ENCODE measurements around the gene MZT2B.
"Not testable (repeated sequence)": the region's sequence is repeated elsewhere in the genome, so short reads cannot be mapped to it uniquely, and the experiment has no call there.

The MZT2B gene, protein sequence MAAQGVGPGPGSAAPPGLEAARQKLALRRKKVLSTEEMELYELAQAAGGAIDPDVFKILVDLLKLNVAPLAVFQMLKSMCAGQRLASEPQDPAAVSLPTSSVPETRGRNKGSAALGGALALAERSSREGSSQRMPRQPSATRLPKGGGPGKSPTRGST

DNA sequence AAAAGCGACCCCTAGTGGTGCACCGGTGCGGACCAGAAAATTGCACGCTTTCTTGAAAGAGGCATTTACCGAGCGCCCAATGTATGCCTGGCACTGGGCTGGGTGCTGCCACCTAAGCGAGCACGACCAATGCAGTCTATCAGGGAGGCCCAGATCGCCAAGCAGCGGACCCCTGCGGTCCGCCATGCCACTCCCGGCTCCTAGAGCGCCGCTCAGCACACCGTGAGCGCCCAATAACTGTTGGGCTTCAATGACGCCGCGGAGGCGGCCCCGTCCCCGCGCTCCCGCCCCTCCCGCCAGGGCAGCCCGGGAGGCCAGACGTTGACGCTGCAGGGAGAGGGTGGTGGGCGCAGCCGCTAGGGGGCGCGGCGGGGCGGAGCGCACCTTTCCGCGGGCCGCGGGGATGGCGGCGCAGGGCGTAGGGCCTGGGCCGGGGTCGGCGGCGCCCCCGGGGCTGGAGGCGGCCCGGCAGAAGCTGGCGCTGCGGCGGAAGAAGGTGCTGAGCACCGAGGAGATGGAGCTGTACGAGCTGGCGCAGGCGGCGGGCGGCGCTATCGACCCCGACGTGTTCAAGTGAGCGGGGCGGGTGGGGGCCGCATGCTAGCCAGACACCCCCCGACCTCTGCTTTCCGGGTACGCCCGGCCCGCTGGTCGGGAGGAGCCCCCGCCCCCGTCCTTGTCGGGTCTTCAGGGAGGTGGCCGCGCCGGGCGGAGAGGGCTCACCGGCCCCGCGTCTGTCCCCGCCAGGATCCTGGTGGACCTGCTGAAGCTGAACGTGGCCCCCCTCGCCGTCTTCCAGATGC lies at the start of gene MZT2B:
Gene MZT2B, plus strand, starts transcription at position 383 of the 803 bp plus-strand sequence. Its CDS starts 21 bp downstream, at position 404.
- DNase-seq, result peak; percentile 92

DNA sequence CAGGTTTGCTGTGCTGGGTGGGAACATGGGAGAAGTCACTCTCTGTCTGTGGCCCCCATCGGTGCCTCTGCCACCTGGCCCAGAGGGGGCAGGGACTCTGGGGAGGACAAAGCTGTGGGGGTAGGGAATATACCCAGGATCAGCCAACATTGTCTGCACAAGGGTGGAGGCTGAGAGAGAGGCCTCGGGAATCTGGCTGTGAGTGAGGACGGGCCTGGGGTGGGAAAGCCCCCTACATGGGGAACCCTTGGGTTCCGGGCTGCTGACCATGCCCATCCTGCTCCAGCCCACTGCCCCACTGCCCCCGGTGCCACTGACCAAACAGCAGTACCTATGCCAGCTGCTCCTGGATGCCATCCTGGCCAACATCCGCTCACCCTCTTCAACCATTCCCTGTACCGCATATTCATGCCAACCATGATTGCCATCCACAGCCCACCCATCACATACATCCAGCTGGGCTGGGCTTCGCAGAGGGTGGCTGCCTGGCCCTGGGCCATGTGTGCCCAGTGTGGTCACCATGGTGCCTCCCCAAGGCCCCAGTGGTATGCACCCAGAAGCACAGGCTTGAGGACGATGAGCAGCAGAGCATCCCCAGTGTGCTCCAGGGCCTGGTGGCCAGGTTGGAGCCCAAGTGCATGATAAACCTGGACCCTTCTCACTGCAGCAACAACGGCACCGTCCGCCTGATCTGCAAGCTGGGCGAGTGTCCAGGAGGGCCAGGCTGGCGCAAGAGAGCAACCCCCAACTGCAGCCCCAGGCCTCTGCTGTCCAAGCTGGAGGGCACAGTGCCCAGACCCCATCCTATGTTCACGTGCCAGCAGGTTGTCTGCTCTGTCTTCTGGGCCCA lies 46.1 kb upstream of the MZT2B start:
- no peak for DNase-seq

DNA sequence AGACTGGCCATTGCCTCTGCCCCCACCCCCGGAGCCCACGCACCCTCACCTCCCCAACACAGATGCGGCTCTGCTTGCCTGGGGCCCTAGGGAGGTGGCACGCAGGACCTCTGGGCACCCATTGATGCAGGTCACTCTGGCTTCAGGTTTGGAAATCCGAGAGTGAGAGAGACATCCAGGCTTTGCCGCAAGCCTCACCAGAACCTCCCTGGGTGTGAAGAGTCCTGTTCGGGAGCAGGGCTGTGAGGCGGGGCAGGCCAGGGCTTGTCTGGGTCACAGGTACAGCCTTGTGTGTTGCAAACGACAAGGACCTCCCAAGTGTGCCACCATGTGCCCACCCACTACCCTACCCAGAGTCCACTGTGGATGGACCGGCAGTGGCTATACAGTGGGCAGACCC lies 45.5 kb upstream of the MZT2B start:
- not testable (repeated sequence) for DNase-seq

DNA sequence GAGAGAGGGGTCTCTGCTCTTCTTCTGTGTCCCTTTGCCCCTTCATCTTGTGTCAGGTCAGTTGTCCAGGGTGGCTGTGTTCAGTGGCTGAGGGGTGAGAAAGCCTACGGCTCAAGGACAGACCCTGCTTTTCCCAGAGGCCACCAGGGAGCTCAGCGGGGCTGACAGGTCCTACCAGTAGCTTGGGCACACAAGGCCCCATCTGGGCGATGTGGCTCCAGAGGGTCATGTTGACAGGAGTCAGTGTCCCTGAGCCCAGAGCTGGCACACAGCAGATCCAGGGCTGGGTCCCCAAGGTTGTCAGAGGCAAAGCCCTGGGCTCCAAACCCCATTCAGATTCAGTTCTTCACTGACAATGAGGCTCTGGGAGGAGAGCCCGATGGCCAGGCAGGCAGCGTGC lies 44.9 kb upstream of the MZT2B start:
- not testable (repeated sequence) for DNase-seq

DNA sequence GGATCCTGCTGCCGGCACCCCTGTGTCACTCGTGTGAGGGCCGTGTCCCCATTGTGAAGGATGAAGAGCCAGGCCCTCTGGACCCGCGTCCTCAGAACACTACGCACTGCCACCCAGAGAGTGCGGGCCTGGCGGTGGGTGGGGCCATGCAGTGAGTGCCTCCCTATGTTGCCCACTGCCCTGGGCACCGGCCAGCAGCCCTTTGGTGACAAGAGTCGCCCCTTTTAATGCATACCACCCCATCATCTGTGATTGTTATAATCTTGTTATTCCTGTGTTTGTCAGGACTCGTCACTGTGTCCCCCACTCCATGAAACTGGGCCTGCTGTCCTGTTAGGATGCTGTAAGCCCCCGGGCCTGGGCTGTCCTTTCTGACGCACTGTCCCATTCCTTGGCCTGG lies 43.7 kb upstream of the MZT2B start:
- DNase-seq, result not testable (repeated sequence)

DNA sequence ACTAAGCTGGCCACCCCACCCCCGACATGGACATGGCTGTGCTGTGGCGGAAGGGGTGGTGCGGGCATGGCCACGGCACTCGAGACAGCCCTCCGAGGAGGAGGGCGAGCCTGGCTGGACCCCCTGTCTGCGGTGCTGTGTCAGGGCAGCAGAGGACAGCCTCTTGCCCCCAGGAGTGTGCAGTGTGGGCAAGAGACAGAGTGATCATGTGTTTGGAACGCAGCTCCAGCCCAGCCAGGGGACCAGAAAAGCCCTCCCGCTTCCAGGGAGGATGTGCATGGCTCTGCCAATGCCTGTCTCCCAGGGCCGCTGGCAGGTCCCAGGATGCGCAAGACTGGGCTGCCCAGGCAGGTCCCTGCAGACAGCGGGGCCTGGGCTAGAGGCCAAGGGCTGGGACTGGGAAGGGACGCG lies 43.2 kb upstream of the MZT2B start:
- DNase-seq, result not testable (repeated sequence)

DNA sequence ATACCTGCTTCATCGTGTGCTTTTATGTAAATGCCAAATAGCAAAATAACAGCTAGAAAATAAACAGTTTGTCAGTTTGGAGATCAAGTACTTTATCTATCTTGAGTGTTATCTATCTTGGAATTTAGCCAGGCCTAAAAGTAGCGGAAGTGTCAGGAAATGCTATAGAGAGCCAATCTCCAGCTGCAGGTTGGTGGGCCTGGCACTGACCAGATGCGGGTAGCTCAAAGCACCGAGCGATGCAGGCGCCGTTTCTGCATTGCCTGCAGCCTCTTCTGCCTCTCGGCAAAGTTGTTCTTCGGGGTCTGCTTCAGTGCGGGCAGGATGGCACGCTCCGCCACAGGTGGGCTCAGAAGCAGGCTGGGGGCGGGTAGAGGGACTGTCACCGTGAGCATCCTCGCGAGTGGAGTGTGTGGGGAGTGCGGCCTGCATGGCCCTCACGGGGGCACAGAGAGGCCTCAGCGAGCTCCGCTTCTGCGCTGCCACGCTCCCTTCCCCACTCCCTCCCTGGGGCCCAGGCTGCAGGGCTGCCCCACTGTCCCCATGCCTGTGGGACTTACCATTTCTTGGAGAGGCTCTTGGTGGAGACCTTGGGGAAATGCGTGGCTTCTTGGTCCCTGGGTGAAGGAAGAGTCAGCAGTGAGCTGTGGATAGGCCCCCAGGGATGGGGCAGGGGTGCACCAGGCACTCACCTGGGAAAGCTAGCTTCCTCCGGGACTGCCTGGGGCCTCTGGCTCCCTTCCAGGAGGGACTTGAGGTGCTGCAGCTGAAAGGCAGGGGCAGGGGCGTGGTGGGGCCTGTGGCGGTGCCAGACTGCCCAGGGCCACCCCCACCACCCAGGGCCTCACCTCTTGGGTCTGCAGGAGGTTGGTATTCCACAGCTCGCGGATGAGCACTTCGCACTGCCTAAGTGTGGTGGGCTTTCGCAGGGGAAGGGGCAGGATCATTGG lies 42.5 kb upstream of the MZT2B start:
- not testable (repeated sequence) for DNase-seq

DNA sequence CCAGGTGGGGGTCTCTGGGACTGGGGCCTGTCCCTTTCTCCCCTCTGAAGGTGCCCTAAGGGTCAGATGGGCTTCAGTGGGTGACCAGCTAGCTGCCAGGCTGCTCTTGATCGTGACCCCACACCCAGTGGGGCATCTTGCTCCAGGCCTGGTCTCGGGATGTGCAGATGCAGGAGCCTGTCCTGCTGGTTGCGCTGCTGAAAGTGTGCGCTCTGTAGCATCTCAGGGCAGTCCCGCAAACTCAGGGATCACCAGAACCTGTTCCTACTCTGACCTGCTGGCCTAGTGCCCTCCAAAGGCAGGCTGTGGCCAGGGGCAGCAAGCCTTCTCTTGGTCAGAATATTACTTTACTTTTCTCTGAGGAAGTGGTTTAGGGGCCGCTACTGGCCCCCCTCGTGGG lies 41.5 kb upstream of the MZT2B start:
- DNase-seq, result not testable (repeated sequence)

DNA sequence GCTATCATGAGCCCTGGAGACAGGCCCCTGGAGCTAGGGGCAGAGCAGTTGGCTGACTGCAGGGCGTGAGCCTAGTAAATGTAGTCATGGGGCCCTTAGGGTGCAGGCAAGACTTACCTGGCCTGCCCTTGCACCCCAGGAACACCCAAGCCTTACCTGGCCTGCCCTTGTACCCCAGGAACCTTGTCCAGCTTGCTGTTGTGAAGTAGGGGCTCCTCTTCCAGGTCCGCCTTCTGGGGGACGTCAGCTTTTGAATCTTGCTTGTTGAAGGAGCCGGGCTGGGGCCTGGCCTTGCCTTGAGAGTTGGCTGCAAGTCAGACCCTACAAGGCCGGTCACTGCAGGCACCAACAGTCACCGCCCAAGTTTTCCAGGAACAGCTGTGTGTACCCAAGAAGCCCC lies 41.1 kb upstream of the MZT2B start:
- DNase-seq, result not testable (repeated sequence)

DNA sequence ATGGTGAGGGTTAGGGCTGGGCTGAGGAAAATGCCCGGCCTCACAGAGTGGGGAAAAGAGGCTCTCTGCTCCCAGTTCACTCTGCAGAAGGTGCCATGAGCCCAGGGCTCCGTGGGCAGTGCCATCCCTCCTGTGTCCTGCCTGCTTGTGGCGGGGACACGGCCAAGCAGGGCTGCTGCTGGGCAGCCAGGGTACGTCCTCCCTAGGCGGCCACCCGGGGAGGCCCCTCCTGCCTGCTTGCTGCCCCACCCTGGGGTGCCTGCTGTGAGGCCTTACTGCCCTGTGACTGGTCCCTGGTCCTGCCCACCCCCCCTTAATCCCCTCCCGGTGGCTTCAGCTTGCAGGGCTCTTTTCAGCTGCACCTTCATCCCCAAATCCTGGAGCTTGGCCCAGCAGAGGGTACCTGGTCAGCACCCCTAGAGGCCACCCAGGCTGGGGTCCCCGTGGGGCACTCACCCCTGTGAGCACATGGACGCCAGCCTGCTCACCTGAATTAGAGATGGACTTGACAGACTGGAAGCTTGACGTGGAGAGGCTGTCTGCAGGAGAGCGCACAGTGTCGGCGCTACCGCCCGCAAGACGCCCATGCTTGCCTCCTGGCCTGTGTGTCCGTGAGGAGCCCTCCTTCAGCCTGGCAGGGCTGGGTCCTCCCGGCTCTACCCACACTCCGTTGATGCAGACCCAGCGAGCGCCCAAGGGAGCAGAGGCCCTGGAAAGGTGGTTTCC lies 40.3 kb upstream of the MZT2B start:
- DNase-seq, result not testable (repeated sequence)

DNA sequence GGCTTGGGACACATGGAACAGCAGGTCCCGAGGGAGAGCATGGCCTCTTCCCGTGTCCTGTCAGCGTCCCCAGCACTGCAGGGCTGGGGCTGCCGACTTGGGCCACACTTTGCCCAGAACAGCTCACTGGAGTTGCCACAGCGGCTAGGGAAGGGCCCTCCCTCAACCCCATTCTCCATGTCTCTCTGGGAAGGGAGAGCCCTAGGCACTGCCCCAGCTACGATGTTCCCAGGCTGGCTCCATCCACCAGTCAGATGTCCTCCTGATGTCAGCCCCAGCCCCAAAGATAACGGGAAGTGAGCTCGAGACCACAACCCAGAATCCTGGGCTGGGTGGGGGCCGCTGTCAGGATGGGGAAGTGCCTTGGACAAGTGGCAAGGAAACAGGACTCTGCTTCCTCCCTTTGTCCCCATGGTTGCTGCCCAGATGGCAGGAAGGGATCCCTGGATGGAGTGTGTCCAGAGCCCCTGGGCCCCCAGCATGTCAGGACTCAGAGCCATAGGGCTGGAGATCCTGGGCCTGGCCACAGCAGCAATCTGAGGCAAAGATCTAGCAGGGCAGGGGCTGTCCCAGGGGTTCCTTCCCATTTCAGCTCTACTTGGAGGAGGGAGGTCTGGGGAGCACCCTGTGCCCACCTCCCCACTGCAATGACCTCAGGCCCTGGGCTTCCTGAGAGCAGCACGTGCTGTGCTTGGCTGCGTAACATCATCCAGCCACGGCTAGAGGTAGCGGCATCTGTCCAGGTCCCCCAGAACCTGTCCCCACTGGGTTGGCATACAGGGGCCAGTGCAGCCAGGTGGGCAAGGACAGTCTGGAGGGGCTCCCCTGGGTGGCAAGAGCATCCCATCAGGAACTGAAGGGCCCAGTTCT lies 39.4 kb upstream of the MZT2B start:
- DNase-seq, result not testable (repeated sequence)

DNA sequence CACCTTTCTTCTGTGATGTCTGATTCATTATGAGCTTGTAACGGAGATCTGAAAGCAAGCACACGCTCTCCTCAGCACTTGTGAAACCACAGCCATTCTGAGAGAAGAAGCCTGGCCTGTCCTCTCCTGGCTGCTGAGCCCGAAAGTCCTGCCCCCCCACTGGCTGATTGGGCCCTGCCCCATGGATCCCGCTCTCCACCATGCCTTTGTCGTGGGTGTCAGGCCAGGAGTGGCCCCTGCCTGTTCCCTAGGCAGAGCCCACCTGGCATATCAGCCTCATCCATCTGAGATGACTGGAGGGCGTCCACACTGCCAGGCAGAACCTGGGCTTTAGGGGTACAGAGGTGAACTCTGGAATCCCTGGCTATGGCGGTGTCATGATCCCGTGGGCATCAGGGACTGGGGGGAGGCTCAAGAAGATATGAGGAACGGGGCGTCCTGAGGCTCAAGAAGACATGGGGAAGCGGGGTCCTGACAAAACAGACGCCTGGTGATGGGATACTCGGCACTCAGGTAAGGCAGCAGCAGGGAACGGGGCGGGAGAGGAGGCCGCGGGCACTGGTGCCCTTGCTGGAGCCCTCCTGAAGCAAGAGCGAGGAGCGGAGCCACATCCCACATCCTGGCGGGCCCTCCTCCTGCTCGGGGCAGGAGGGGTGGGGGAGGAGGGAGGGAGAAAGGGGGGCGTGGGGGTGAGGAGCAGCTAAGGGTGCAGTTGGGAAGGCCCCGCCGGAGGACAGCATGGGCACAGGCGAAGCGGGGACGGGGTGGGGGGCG lies 38.6 kb upstream of the MZT2B start:
- DNase-seq, result not testable (repeated sequence)

DNA sequence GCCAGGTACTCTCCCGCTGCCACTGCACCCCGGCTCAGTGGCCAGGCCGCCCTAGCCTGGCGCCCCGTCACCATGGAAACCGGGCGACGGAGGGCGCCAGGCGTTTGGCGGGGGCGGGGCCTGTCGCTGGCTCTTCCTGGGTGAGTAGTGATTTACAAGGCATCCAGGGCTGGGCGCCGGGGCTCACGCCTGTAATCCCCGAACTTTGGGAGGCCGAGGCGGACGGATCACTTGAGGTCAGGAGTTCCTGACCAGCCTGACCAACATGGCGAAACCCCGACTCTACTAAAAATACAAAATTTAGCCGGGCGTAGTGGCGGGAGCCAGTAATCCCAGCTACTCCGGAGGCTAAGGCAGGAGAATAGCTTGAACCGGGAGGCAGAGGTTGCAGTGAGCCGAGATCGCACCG lies 37.1 kb upstream of the MZT2B start, which contains the start of gene CCDC74B:
Gene CCDC74B, minus strand, starts transcription at position 107 of the 409 bp plus-strand sequence. CDS start 116 bp downstream, outside the sequence.
- DNase-seq, result peak; percentile 68

DNA sequence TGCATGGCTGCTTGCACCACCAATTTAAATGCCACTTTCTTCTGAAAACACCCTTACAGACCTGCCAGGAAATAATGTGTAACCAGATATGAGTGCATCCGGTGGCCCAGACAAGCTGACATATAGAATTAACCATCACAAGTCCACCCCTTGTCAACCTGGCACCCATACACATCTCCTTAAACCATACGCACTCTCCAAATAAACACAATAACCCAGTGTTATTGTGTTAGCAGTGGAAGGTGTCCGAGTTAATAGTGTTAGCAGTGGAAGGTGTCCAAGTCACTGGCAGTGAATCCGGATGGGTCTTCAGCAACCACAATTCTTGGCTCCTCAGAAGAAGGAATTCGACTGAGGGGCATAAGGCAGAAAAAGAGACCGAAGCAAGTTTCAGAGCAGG lies 33.5 kb upstream of the MZT2B start:
- DNase-seq, result not testable (repeated sequence)

DNA sequence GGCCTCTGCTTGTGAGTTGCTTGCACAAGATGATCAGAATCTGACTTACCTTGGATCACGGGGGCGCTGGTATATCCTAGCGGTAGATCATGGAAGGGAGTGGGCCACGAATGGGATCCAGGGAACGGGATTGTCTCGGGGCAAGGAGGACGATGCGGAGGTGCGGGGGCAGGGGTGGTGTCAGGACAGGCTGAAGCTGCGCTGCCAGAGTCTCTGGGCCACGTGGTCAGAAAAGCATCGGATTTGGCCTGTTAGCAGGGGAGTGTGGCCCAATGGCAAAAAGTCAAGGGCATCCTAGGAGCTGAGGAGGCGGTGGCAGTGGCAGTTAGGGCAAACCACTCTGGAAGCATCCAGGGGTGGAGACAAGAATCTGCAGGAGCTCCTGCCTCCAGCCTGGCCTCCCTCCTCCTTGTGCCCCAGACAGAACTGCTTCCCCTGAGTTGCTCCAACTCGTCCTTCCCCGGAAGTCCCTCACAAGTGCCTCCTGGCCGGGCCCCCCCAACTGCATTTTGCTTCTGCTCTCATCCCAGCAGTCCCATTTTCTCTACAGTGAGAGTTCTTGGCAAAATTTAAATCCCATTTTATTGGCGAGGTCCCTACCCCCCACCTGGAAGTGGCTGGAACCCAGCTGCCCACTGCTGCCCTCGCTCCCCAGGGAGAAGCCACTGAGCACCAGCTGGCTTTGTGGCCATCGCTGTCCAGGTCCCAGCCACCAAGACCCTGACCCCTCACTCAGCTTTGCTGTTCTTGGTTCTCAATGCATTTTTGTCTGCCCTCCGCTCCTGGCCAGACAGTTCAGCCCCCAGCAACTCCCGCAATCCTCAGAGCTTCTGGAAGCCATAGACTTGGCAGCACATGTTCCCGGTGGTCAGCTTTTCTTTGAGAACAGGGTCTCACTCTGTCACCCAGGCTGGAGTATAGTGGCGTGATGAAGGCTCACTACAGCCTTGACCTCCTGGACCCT lies 31.6 kb upstream of the MZT2B start:
- DNase-seq, result no peak

DNA sequence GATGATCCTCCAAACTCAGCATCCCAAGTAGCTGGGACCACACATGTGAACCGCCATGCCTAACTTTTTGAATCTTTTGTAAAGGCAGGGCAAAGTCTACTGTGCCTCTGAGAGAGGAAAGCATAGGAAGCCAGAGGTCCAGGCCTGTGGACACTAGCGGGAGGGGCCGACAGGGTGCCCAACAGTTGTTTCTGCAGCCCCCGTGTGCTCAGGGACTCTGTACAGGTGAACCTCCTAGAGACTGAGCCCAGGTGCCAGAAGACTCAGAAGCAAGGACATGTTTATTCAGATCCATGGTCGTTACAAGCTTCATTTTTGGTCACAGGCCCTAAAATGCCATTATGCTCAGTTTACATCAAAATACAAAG lies 30.9 kb upstream of the MZT2B start:
- not testable (repeated sequence) for DNase-seq

DNA sequence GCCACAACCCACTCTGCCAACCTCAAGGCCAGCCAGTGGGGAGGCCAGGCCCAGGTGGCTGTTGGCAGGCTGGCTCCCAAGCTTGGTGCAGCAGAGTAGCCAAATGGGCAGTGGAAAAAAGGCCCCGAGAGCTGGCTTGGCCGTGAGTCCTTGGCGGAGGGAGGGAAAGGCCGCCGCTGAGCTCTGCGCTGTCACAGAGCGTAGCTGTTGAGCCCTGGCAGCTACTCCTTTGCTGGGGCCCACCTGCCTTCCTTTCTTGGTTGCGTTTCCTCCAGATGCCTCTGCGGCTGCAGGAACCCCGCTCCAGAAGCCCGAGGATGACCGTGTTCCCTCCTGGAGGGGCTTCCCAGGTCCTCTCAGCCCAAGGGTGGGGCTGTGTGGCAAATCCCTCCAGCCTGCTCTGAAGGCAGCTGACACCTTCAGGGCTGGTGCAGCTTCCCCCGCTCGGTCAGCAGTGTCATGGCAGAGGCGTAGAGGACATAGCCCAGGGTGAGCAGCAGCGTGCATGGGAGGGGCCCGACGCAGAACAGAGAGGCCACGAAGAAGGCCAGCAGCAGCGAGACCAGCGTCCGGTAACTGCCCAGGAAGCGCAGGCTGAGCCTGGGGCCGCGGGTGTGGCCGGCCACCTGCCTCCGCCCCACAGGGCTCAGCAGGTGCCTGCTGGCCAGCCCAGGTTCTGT lies 29.8 kb upstream of the MZT2B start:
- not testable (repeated sequence) for DNase-seq

Measured in CD4-positive, alpha-beta T cell treated with Interleukin-6 for 4 hours (primary cell).